Esophagus muscularis mucosa (tissue), 3 donors: ENCODE data around the gene ANKRD11.

Experiments used
- EP300 ChIP-seq: sonication (generic); formaldehyde crosslinking; IDR thresholded peaks from one replicate; pipeline ENCODE4 v1.6.1; 2017; ENCODE audit warnings: antibody characterized with exemption
- TF ChIP-seq, protein P1 (sequence below), 3 experiments: fragments of 200-600 bp in 2 of 3; fragments of 450-650 bp in 1 of 3; sonication (generic) in 2 of 3; IDR thresholded peaks; one replicate each; pipeline ENCODE4 v1.5.1; 2017 to 2019; ENCODE audit warnings: antibody characterized with exemption in 3 of 3, mild to moderate bottlenecking in 2 of 3, moderate library complexity in 1 of 3

DNA sequence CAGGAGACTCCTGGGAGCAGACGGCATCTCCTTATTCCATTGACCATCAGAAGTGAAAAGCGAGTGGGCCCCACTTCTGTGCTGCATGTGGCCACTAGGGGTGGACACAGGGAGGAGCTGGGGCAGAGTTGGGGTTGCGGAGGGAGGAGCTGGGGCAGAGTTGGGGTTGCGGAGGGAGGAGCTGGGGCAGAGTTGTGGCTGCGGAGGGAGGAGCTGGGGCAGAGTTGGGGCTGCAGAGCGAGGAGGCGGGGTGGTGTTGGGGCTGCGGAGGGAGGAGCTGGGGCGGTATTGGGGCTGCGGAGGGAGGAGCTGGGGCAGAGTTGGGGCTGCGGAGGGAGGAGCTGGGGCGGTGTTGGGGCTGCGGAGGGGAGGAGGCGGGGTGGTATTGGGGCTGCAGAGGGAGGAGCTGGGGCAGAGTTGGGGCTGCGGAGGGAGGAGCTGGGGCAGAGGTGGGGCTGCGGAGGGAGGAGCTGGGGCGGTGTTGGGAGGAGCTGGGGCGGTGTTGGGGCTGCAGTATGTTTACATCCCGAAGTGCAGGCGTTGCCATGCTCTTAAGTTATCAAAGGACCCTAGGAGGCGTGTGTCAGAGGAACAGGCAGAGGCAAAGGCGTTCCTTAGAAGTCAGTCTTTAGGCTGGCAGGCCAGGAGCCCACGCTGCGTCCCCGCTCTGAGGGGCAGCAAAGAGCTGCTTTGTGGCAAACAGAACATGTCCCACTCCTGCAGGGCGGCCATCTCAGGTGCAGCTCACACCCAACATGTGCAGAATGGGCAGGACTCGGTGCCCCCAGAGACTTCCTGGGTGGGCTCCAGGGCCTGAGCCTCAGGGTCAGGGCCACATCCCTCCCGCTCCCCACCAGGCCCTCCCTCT is 196.9 kb downstream of the ANKRD11 start:
- no peak for TF ChIP-seq EP300
- TF ChIP-seq, protein P1, sequence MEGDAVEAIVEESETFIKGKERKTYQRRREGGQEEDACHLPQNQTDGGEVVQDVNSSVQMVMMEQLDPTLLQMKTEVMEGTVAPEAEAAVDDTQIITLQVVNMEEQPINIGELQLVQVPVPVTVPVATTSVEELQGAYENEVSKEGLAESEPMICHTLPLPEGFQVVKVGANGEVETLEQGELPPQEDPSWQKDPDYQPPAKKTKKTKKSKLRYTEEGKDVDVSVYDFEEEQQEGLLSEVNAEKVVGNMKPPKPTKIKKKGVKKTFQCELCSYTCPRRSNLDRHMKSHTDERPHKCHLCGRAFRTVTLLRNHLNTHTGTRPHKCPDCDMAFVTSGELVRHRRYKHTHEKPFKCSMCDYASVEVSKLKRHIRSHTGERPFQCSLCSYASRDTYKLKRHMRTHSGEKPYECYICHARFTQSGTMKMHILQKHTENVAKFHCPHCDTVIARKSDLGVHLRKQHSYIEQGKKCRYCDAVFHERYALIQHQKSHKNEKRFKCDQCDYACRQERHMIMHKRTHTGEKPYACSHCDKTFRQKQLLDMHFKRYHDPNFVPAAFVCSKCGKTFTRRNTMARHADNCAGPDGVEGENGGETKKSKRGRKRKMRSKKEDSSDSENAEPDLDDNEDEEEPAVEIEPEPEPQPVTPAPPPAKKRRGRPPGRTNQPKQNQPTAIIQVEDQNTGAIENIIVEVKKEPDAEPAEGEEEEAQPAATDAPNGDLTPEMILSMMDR (IDR thresholded peaks at IDR 0.05), result peak in 1 of 3 experiments; percentile 14
